GM19395 (cell line): ENCODE data around the gene SEMA5B.
A peak's percentile ranks its signal among the peaks of the same experiment; 100 is the strongest.

ENCODE experiments used
- ATAC-seq: cut with Tn5 transposase; IDR thresholded peaks from one replicate; pipeline ENCODE4 v1.9.1; 2021; ENCODE audit warnings: mild to moderate bottlenecking, moderate library complexity; ENCODE audit not compliant: unreplicated experiment

SEMA5B gene

DNA sequence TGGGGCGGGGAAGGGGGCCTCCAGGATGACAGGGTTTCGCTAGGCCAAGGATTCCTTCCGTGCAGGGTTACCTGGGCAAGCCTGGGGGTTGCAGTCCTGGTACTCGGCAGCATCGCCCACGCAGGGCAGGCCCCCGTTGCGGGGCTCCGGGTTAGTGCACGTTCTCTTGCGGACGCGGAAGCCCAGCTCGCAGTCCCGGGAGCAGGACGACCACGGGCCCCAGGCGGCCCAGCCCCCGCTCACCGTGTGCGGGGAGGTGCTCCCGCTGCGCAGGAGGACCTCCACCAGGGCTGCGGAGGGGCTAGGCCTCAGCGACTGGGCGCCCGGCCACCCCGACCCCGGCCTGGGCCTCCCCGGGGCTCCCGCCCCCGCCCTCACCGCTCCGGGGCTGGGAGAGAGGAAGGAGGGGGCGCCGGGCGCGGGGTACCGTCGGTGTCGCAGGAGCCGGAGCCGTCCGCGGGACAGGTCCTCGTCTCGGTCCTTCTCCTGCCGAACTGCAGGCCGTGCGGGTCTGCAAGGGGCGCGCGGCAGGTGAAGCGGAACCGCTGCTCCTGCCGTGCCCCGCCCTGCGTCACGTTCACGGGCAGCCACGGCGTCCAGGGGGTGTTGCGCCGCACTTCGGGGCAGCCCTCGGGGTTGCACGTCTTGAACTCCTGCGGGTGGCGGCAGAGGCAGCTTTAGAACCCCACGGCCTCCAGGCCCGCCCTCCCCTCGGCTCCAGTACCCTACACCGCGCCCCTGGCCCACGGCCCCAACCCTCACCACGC, 114.6 kb downstream of the SEMA5B start:
- ATAC-seq = no peak

DNA sequence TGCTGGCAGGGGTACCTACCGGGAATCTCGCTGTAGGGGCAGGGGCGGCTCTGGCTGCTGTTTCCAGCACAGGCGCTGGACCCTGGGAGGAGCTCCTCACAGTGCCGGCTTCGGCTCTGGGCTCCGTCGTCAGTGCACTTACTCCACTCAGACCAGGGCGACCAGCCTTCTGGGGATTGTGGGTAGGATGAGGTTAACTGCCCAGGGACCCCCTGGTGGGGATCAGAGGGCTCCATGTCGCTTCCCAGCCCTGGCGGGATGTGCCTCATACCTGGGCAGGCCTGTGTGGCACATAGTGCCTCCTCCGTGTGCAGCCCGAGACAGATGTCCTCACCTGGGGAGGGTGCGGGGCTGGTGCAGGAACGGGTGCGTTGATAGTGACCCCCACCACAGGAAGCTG, 115.7 kb downstream of the SEMA5B start:
- no peak for ATAC-seq

DNA sequence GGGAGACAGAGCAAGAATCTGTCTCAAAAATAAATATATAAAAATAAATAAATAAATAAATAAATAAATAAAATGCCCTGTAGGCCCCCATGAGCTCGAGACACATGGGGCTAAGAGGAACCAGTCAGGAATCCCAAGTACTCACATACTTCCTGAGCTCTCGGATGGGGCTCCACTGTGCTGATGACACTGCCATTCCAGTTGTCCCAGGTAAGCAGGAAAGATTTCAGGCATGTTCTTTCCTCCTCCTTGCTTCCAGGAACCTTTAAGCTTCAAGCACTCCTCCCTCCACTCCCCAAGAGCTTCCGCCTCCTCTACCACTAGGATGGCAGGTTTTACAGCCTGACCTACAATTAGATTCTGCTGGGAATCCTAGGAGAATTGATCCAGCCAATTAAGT, 119.3 kb downstream of the SEMA5B start:
- ATAC-seq = no peak

DNA sequence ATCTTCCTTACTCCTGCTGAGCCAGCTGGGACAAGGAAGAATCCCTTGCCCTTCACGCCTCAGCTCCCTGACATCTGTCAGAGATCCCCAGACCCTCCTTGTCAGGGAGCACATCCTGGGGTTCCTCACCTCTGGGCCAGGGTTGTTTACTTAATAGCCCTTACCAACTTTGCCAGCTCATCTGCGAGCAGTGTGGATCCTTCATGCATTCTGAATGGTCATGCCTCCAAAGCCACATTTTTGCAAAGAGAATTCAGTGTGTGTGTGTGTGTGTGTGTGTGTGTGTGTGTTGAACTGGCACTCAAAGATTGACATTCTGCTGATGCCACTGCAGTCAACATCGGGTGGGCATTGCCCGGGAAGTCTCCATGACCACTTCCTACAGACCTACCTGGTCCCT, 120.1 kb downstream of the SEMA5B start:
- ATAC-seq = no peak

DNA sequence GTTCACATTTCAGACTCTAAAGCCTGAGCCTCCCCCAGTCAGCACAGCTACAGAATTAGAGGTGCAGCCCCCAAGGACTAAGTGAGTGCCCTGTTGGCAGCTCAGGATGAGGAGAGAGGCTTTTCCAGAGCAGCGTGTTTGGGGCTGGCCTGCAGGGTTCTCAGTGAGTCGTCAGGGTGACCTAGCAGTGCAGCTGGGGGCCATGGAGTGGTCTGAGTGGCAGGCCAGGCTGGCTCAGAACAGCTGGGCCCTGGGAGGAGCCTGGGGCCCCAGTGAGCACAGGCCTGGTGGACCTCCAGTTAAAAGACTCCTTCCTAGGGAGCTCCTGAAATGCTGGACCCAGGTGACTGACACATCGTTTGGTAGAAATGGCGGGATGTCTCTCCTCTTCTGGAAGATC, 124.4 kb downstream of the SEMA5B start:
- no peak for ATAC-seq

DNA sequence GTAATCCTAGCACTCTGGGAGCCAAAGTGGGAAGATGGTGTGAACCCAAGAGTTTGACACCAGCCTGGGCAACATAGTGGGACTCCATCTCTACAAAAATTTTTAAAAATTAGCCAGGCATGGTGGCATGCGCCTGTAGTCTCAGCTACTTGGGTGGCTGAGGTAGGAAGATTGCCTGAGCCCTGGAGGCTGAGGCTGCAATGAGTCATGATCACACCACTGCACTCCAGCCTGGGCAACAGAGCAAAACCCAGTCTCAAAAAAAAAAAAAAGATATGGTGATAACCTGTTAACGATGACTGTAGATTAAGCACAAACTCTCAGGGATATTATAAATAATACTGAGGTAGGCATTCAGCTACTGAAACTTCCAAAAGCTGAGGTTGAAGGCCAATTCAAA, 125.2 kb downstream of the SEMA5B start:
- no peak for ATAC-seq

DNA sequence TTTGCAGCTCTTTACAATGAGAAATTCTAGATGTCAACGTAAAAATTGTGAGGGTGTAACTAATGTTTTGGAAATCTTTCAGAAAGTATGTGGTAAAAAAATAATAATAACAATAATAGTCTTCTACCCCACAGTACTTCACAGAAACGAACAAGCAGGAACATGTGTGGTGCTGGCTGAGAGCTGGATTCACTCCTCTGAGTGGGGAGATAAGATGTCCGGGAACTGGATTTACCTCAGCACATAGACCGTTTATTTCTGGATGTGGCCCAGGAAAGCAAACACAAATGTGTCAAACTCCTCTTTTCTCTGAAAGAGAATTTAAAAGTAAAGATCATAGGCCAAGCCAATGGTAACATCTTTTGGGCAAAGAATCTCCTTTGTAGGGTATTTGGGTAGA, 129.3 kb downstream of the SEMA5B start:
- no peak for ATAC-seq

DNA sequence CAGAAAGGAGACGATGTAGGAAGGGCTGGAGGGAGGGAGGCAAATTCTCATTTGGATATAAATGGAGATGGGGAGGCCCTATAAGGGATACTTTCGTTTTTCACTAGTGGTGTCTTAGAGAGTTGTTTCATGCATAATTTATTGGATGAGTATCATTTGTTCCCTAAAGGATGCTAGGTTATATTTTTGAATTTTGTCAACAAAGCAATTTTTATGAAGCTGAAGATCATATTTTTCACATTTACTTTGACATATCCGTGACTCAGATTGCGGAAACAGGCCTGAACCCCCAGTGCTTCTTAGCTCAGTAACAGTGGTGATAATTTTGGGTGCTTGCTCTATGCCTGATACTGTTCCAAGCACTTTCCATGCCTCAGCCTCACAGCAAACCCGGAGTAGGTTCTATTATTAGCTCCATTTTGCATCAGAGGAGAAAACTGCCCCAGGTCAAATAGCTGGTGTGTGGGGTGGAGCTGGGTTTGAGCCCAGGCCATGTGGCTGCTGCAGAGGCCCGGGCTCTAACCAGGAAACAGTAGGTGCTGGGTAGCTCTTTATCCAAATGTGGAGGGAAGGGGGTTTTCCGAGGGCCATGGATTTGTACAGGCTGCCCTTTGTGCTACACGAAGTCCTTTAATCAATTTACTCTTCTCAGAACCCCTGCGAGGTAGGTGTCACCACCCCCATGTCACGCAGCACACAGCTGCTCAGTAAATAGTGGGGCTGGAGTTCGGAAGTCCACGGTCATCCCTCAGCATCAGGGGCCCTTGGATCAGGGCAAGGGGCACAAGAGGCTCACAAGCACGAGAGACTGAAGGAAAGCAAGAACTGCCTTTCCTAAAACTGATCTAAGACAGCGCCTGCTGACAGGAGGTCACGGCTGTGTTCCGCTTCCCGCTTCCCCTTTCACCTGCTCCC, 133.6 kb downstream of the SEMA5B start:
- no peak for ATAC-seq

DNA sequence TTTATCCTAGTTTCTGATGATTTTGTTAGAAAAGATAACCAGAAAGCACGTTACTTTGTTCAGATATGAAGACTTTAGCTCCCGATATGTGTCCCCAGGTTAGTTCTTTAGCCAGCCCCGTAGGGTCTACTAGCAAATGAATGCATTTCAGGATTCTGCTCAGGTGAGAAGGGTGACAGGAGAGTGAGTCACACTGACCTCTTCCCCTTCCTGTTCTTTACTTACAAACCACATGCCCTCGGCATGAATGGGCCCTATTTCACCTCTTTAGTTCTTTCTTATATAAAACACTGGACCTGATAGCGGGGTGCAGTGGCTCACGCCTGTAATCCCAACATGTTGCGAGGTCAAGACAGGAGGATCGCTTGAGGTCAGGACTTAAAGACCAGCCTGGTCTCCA, 134.3 kb downstream of the SEMA5B start:
- ATAC-seq = no peak

DNA sequence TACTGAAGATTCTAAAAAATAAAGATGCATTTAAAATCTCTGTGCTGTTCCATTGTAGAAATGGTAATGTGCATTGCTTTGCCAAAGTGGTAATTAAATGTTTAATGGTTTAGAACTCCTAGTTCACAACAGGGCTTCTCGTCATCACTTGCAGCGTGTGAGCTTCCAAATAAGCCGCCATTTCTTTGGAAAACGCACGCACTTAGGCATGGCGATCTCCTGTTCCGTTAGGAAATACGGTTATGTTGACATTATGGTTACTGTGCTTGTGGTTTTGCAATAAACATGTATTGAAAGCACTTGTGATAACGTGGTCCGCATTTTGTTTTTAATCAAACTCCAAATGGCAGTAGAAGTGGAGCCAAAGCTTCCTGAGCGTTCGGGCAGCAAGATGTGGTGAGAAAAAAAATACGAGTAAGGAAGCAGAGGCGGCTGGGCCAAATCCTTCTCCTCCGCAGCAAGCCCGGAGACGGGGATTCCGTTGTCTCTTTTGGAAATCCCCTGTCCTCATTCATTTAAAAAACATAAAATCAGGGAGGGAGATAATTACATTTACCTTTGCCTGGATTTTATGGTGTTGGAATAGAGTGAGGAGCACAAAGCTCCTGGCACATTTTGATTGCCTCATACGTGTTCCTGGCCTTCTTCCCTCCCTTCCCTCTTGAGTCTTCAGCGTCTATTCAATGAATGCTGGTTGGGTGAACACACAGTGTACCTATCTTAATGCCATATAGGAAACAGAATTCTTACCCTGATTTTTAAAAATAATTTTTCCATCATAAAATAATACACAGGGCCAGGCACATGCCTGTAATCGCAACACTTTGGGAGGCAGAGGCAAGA, 135.2 kb downstream of the SEMA5B start:
- ATAC-seq = no peak

DNA sequence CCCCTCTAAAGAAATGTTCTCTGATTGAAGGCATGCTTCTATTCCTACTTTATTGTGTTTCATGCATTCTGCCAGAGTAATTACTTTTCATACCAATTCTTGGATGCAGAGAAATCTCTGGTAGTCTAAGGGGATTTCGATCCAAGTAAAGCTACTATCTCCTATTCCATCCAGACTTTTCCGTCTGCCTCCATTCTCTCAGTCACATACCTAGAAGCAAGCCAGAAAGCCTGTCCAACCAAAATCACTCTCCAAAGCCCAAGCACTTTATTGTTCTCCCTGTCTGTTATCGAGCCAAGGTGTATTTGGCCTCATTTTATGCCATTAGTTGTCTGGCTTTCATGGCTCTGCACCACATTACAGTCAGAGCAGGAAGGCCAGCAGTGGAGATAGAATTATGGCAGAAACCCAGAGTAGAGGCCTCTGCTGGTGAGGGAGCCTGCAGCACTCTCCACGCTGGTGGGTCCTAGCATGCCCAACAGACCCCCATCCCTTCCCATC, 136.8 kb downstream of the SEMA5B start:
- no peak for ATAC-seq

DNA sequence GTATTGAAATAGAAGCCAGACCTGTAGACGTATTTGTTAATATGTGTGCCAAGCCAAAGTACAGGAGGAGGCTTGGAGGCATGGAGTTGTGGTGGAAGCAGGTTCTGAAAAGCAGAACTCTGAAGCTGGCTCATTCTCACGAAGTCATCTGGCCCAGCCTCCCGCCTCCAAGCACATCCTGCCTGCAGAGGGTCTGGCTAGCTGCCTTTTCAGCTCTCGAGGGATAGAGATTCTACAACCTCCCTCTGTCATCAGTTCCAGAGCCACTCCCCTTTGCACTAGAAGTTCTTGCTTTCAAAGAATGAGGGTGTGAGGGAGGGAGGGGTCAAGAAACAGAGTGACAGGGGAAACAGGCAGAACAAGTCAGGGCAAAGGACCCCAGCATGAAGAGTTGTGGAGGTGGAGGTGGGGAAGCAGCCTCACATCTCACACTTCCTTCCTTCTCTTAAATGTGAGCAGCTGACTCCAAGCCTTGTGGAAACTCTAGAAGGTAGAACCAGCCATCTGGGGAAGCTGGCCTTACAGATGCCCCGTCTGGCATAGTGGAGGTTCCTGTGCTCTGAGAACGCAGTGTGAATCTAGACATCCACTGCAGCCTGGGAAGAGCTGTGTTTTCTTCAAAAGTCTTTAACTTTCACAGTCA, 137.4 kb downstream of the SEMA5B start:
- peak; percentile 58 for ATAC-seq

DNA sequence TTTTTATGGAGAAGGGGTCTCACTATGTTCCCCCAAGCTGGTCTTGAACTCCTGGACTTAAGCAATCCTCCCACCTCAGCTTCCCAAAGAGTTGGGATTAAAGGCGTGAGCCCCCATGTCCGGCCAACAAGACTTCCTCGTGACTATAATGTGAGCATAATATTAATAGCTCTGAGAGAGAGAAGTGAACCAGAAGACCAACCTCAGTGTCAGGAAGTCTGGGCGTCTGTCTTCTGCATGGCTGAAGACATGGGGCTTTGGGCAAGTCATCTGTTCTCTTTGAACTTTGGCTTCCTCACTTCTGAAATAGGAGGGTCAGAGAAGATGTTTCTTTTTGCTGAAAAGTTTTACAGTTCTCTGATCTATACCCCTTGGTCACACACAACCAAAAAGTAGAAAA, 140.6 kb downstream of the SEMA5B start:
- no peak for ATAC-seq

DNA sequence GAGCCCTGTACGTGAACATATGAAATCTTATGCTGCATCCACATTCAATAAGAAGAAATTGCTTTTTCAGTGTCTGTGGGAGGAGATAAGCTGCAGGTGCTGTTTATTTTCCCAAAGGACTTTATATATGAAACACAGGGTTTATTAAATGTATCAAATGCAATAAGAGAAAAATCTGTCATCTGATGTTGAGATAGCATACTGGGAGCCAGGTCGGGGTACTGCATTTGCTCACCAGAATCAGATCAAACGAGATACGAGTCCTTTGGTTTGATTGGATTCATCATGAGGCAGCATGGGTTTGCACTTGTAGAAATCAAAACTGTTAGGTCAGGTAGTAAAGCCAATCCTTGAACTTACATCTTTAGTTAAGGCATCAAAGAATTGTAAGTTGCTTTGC, 141.3 kb downstream of the SEMA5B start:
- ATAC-seq = no peak

DNA sequence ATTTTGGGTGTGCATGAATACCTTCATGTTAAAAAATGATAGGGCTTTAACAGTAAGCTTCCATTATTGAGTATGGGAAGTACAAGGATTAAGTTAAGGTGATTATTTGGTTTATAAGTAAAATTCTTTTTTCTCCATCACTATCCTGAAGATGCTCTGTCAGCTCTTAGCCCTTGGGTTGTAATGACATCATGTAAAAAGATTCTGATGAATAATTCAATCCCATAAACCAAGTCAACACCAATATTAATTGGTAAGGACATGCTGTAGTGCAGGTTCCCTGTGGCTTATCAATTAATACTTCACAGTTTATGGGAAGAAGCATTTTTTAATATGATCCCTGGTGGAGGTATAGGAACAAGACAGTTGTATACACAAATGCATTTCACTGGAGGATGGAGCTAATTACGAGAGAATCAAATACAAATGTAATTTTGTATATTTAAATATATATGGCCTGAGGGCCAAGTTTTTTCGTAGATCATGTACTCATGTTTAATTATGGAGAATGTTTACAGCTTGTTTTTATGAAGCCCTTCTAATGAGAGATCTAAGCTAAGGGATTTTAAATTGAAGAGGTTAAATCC, 145.1 kb downstream of the SEMA5B start:
- ATAC-seq = no peak

DNA sequence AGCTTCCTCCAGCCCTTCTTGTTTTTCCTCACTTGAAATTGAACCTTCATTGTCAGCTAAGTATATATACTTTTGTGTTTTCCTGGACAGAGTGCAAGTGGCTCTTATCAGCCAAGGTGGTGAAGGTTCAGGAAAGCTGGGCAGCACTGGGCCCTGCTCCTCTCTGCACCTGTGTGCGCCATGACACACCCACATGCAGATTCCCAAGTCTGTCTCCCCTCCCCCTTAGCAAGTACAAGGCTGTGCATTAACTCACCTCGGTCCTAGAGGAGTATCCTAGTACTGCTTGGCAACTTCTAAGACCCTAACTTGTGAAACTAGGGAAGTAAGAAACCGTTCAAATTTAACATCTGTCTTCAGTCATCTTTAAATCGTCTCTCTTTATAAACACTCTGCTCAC, 146.9 kb downstream of the SEMA5B start:
- no peak for ATAC-seq

DNA sequence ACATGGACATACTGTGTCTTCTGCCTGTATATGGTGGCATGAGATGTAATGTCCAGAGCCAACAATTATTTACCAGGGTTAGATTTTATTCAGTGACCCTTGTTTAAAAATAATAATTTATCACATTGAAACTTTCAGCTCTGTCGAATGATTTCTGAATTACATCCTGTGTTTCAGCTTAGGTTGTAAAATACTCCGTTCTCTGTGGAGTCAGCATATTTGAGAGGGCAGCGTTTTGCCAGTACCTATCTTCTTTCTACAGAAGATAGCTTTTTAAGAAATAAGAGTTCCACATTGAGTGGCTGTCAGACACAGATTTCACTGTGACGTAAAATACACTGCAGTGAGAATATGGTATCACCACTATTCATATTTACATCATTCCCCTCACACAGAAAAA, 147.4 kb downstream of the SEMA5B start:
- ATAC-seq = no peak

DNA sequence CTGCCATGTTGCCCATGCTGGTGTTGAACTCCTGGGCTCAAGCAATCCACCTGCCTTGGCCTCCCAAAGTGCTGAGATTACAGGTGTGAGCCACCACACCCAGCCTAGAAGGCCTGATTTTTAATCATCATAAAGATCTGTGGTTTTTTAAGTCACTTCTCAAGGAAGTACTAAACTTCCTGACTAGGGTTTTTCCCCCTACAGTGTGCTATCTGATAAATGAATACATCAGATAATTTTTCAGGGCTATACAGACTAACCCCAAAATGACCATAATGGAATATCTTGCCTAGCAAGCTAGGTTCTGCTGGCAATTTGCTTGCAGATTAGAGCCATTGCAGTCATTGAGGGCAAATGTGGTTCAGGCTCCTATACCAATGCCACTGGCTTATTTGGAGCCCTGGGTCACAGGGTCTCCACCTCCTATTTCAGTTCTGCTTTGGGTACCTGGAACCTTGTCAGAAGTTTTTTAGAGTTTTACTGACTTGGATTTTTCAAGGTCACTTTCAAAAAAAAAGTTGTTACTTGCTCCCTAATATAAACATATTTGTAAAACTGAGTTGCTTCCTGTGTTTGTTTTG, 151.9 kb downstream of the SEMA5B start:
- no peak for ATAC-seq

DNA sequence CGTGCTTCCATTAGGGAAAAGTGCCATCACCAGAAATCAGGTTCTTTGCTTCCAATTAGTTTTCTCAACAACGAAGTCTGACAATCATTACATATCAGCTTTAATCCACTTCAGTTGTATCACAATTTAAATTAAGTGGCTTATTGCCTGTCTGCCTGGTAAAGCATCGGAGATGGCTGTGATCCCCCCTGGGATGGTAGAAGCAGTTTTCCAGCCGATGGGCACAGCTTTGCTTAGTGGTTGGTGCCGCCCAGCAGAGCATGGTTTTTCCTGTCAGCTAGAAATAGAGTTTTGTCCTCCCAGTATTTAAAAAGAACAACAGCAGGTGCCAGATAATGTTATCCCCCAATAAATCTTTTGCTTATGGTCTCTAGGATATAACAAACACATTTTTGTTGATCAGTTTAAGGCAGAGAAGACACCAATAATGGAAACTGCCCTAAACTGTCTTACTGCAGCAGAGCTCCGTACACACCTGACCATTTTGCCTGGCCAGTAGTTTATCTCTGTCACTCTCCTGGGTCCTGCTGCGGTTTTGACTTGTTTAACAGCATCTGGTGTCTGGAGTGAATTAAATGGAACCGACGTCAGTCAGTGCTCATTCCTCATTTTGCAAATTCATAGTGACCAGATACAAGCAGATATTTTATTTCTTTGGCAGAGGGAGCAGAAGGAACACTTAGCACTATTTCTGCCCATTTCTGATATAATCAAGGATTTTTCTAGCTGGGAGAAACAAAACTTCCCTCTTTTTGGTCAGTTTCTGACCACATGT, 153.6 kb downstream of the SEMA5B start:
- no peak for ATAC-seq
